Left kidney (tissue), 2 donors: ENCODE data around the gene SH2D4B. TPM values are rescaled to one million over a fixed set of nuclear protein-coding genes. Genes with fewer than 3 reads are reported as not detected.

Experiments used
- DNase-seq: peaks from one replicate; pipeline ENCODE4 v3.0.0-alpha.2; 2013
- polyA plus RNA-seq: library from polyadenylated mRNA; unstranded; fragments of 120-200 nt; gene quantifications from one replicate; pipeline ENCODE4 v1.2.1, GENCODE V29; 2013; ENCODE audit not compliant: insufficient read length

The SH2D4B gene
- polyA plus RNA-seq, 1 donor, result 0.15 TPM

GRCh38 chr10:80690434-80690833 is 152.7 kb downstream of the SH2D4B start:
- DNase-seq, result no peak

DNA sequence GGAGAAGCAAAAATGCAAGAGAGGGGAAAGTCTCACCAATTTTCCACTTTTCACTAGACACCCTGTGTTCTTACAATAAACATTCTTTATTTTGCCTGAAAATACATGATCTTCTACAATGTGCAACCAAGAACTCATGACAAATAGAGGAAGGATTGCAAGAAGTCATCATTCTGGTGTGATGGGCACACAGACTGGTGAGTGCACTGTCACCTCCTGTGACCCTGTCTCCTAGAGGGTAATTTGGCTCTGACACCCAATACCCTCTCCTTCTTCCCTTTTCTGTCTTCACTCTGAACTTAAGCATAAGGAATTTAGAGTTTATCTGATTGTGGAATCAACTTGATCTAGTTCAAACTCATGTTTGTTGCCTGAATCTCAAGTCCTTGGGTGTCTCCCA is 153.7 kb downstream of the SH2D4B start:
- no peak for DNase-seq

DNA sequence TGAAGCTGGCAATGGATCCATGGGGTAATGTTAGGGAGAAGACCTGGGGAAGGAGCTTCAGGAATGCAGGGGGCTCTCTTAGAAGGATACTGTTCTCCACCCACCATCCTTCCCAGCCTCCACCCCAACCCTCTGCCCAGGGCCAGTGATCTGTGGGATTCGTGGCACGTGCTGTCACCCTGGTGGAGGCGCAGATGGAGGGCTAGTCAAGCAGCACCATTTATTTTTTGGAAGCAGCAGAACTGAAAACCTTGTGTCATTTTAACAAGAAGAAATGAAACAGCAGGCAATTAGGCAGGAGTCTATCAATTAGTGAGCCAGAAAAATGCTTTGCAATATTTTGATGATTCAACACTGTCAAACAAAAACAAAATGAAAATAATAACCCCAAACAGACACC is 155.9 kb downstream of the SH2D4B start:
- DNase-seq, result no peak

- no peak for DNase-seq
Observed at GRCh38 chr10:80694930-80695329, 157.2 kb downstream of the SH2D4B start.

Other genes starting within 250 kb of the SH2D4B start
- 1.2 TPM for gene MAT1A, start 248.2 kb upstream of the SH2D4B start, polyA plus RNA-seq
- gene DYDC1, start 181.1 kb upstream of the SH2D4B start, polyA plus RNA-seq, result 0.45 TPM
- gene DYDC2, start 181.1 kb upstream of the SH2D4B start, polyA plus RNA-seq, result 3.5 TPM
- 118 TPM for gene PRXL2A, start 129.4 kb upstream of the SH2D4B start, polyA plus RNA-seq
- gene TSPAN14, start 83.6 kb upstream of the SH2D4B start, polyA plus RNA-seq, result 81.2 TPM